22Rv1 (cell line): ENCODE data around the gene SERPINH1.

Source experiments
- ZFX ChIP-seq: fragments of 450-650 bp; IDR thresholded peaks from 2 replicates; pipeline ENCODE4 v1.6.1; 2017; ENCODE audit warnings: antibody characterized with exemption, borderline replicate concordance
- TF ChIP-seq, protein P1 (sequence below): fragments of 450-650 bp; IDR thresholded peaks from 2 replicates; pipeline ENCODE4 v1.5.1; 2017; ENCODE audit warnings: mild to moderate bottlenecking

GRCh38 chr11:75518771-75519653, 43.0 kb upstream of the SERPINH1 start:
- TF ChIP-seq, protein P1, sequence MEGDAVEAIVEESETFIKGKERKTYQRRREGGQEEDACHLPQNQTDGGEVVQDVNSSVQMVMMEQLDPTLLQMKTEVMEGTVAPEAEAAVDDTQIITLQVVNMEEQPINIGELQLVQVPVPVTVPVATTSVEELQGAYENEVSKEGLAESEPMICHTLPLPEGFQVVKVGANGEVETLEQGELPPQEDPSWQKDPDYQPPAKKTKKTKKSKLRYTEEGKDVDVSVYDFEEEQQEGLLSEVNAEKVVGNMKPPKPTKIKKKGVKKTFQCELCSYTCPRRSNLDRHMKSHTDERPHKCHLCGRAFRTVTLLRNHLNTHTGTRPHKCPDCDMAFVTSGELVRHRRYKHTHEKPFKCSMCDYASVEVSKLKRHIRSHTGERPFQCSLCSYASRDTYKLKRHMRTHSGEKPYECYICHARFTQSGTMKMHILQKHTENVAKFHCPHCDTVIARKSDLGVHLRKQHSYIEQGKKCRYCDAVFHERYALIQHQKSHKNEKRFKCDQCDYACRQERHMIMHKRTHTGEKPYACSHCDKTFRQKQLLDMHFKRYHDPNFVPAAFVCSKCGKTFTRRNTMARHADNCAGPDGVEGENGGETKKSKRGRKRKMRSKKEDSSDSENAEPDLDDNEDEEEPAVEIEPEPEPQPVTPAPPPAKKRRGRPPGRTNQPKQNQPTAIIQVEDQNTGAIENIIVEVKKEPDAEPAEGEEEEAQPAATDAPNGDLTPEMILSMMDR: no peak
- TF ChIP-seq ZFX: no peak
